Epithelial cell of proximal tubule (primary cell): ENCODE data around the gene MAP3K5. TPM values are rescaled to one million over a fixed set of nuclear protein-coding genes. Genes with fewer than 3 reads are reported as not detected.
A peak's percentile ranks its signal among the peaks of the same experiment; 100 is the strongest.

Source experiments
- DNase-seq: peaks from one replicate; pipeline ENCODE4 v3.0.0-alpha.2; 2011; ENCODE audit warnings: low read depth
- H3K4me3 ChIP-seq: 2 replicates; pipeline ENCODE4 v1.5.1; 2011; ENCODE audit warnings: low read depth, mild to moderate bottlenecking, low read length
- total RNA-seq: library from RNA; depleted of rRNA; stranded (reverse); fragments of >200 nt; gene quantifications from 2 replicates; pipeline ENCODE4 v1.2.3, GENCODE V29; 2015
- TF ChIP-seq, protein P1 (sequence below): conservative IDR thresholded peaks from 2 replicates; pipeline ENCODE4 v1.5.1; 2012; ENCODE audit warnings: low read depth, mild to moderate bottlenecking, low read length

The MAP3K5 gene
- total RNA-seq, 1 donor from 2014 or later = 7.8 TPM

DNA sequence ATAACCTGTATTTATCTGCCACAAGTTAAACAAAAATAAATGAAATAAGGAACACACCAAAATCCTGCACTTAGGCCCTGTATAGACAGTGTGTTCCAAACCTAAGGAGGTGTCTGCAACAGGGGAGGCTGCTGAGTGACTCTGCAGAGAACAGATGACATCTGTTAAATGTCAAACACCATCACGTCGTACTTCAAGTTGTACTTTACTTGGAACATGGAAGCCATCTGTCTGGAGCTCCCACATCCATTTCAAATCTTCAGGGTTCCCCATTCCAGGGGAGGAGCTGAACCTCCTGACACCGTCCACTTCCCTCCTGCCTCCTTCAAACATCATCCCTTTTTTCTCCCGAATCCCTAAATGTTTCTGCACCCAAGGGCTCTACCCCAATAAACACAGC, 240.2 kb downstream of the MAP3K5 start:
- no peak for DNase-seq
- H3K4me3 ChIP-seq = no peak overlapping the region
- TF ChIP-seq, protein P1, sequence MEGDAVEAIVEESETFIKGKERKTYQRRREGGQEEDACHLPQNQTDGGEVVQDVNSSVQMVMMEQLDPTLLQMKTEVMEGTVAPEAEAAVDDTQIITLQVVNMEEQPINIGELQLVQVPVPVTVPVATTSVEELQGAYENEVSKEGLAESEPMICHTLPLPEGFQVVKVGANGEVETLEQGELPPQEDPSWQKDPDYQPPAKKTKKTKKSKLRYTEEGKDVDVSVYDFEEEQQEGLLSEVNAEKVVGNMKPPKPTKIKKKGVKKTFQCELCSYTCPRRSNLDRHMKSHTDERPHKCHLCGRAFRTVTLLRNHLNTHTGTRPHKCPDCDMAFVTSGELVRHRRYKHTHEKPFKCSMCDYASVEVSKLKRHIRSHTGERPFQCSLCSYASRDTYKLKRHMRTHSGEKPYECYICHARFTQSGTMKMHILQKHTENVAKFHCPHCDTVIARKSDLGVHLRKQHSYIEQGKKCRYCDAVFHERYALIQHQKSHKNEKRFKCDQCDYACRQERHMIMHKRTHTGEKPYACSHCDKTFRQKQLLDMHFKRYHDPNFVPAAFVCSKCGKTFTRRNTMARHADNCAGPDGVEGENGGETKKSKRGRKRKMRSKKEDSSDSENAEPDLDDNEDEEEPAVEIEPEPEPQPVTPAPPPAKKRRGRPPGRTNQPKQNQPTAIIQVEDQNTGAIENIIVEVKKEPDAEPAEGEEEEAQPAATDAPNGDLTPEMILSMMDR = no peak

DNA sequence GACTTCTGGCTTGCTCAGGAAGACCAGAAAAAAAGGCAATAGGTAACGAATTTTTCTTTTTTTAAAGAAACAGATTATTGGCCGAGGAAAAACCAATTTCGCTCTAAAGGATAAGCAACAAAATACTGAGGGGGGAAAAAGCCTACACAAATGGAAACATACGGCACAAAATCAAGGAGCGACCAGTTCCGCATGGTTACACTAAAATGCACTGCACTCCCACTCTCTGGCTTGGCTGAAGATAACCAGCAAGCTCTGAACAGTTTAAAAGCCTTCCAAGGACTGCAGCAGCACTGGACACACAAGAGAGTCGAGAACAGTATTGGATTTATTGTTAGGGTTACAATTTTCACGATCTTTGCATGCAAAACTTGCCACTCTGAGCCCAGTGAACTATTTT, 241.2 kb downstream of the MAP3K5 start:
- H3K4me3 ChIP-seq = peak overlapping the region; percentile 93
- no peak for DNase-seq
- TF ChIP-seq, protein P1 = no peak

DNA sequence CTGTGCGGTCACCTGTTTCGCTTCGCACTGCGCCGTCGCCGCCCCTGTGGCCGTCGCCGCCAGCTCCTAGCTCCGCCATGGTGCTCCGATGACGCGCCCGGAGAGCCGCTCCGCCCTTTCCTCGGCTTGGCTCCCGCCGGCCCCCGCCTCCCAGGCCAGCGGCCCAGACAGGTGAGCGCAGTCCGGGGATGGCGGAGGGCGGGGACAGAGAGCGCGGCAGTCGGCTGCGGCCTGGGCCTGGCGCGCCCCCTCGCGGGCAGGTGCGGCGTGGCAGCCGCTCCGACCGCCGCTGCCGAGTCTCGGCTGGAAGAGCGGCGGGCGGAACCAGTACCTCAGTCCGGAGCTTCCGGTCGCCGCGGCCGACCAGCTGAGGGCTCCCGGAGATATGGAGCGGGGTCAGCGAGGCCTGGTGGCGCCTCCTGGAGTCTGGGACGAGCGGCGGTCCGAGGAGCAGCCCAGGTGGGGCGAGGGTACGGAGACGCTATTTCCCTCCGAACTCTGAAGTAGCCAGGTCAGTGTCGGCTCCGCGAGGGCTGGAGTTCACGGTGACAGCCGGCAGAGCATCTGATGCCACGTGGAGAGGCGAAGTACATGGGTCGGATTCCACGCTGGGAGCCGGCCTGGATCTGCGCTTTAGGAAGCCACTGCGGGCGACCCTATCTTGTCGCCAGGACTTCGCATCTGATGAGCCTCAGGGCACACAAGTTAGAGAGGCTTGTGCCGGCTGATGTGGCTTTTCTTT, 241.8 kb downstream of the MAP3K5 start, which contains the start of gene MAP7:
Gene MAP7 (minus strand): TSS at position 93 of the 742 bp plus-strand sequence. CDS start 14 bp downstream, at position 79.
- DNase-seq = no peak
- peak within 1 kb of the TSS; percentile 93 for H3K4me3 ChIP-seq
- TF ChIP-seq, protein P1 = peak; percentile 73

DNA sequence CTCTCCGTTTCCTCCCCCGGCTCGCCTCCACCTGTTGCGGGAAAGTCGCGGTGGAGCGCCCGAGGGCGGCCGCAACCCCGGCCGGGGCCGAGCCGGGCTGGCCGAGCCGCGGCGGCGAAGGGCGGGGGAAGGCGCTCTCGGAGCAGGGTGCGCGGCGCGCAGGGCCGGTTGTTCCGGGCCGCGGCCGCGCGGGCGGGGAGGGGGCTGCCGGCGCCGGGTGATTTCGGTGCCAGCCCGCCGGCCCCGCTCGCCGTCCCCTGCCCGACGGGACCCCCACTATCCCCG, 242.3 kb downstream of the MAP3K5 start:
- DNase-seq = no peak
- peak overlapping the region; percentile 93 for H3K4me3 ChIP-seq
- TF ChIP-seq, protein P1 = no peak

DNA sequence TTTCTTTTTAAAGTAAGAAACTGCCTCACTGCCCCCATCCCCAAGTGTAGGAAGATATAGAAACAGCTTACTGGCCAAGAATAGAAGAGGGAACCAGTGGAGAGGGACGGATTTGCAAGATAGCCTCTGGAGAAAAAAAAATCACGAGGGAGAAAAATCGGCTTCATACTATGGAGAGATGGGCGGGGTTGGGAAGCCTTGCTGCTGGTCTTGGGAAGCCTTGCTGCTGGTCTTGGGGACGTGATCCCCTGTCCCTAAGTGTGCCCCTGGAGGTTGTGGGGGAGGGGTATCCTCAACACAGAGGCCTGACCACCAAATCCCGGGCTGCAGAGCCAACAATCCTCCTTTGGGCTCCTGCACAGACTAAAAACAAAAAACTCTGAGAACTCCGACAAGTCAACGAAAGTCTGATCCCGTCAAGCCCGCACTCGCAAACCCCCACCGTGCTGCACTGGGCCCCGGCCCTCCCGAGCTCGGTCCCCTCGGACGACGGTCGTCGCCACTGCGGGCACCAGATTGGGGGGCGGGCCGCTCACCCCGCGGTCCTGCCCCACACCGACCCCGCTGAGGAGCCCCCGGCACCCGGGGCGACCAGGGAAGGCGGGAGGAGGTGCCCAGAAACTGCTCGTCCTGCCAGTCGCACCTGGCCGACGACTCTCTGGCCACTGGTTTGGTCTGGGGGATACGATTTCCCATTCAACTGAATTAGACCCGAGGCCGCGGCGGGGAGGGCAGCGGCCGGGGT, 242.8 kb downstream of the MAP3K5 start:
- TF ChIP-seq, protein P1 = no peak
- no peak for DNase-seq
- H3K4me3 ChIP-seq = peak overlapping the region; percentile 93

DNA sequence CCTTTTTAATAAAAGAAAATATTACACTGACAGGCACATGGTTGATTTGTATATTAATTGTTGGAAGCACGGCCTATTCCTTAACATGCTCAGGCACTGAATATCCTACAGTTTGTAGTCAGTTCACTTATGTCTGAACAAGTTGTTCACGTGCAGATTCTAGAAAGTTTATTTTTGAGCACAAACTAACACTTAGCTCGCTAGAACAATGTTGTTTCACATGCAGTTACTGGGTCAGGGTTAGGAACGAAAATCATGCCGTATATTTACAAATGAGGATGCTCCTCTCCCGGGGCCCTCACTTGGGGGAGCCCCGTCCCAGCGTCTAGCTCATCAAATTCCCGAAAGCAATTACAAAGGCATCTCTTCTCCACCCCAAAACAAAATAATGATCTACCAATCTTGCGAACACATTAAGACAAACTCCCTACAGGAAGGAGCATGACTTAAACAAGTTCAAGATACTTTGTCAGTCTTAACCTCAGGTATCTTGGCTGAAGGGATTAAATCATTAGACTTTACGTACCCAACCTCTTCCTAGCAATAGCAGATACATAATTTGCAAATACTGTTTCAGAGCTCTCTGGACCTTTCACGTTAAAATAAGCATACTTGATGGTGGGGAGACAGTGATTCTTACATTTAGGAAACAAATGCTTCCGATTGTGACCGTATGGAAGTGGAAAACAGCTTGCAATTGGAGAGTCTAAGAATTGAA, 243.5 kb downstream of the MAP3K5 start:
- TF ChIP-seq, protein P1 = no peak
- peak overlapping the region; percentile 93 for H3K4me3 ChIP-seq
- no peak for DNase-seq
